CD8-positive, alpha-beta memory T cell (primary cell): ENCODE measurements around the gene CIB4. TPM values are rescaled to one million over a fixed set of nuclear protein-coding genes. Genes with fewer than 3 reads are reported as not detected.
"Not testable (repeated sequence)": the region's sequence is repeated elsewhere in the genome, so short reads cannot be mapped to it uniquely, and the experiment has no call there.

Source experiments
- CTCF ChIA-PET: fragments of 350-600 bp; sonication (Branson Sonifier 250); formaldehyde crosslinking; loops from one replicate; lab custom pipeline; 2021; ENCODE audit warnings: antibody characterized with exemption; lab: Charles Lee
- POLR2A ChIA-PET: fragments of 350-600 bp; sonication (Branson Sonifier 250); formaldehyde crosslinking; loops from one replicate; lab custom pipeline; 2021; ENCODE audit warnings: antibody characterized with exemption; lab: Charles Lee
- DNase-seq, 5 donors: peaks; one replicate each; pipeline versions ENCODE4 v3.0.0 to v3.0.0-alpha.2; 2020 to 2022; ENCODE audit warnings: mixed read lengths in 1 of 5
- H3K27ac ChIP-seq: one replicate; pipeline ENCODE4 v1.7.0; 2013; ENCODE audit warnings: low read depth, mild to moderate bottlenecking, low read length, moderate library complexity
- H3K27me3 ChIP-seq: 2 replicates; pipeline ENCODE4 v1.7.0; 2013; ENCODE audit warnings: low read length, mild to moderate bottlenecking; ENCODE audit not compliant: insufficient read depth, poor library complexity, severe bottlenecking
- H3K36me3 ChIP-seq: 2 replicates; pipeline ENCODE4 v1.7.0; 2013; ENCODE audit warnings: mild to moderate bottlenecking, low read length, moderate library complexity; ENCODE audit not compliant: insufficient read depth
- H3K4me1 ChIP-seq: 2 replicates; pipeline ENCODE4 v1.7.0; 2013; ENCODE audit warnings: mild to moderate bottlenecking, low read length, moderate library complexity; ENCODE audit not compliant: insufficient read depth
- H3K4me3 ChIP-seq: 2 replicates; pipeline ENCODE4 v1.7.0; 2013; ENCODE audit warnings: mild to moderate bottlenecking, low read length
- H3K9me3 ChIP-seq: 2 replicates; pipeline ENCODE4 v1.7.0; 2013; ENCODE audit warnings: mild to moderate bottlenecking, low read length
- H3K27ac Mint-ChIP-seq, 8 donors: one replicate each; pipeline ENCODE4 v1.8.0; 2020 to 2021; ENCODE audit warnings: mixed read lengths in 8 of 8, mild to moderate bottlenecking in 6 of 8, inconsistent platforms in 3 of 8, moderate library complexity in 3 of 8
- H3K27me3 Mint-ChIP-seq, 2 donors: one replicate each; pipeline ENCODE4 v1.8.0; 2020 to 2021; ENCODE audit warnings: mixed read lengths in 2 of 2, mild to moderate bottlenecking in 1 of 2, moderate library complexity in 1 of 2
- H3K36me3 Mint-ChIP-seq, 3 donors: one replicate each; pipeline ENCODE4 v1.8.0; 2020 to 2021; ENCODE audit warnings: mixed read lengths in 3 of 3, inconsistent platforms in 1 of 3, mild to moderate bottlenecking in 1 of 3
- H3K4me1 Mint-ChIP-seq, 3 donors: one replicate each; pipeline ENCODE4 v1.8.0; 2020 to 2021; ENCODE audit warnings: mixed read lengths in 3 of 3, inconsistent platforms in 1 of 3, mild to moderate bottlenecking in 1 of 3
- H3K4me3 Mint-ChIP-seq, 7 donors: one replicate each; pipeline ENCODE4 v1.8.0; 2020 to 2021; ENCODE audit warnings: mixed read lengths in 7 of 7, mild to moderate bottlenecking in 6 of 7, moderate library complexity in 4 of 7, inconsistent platforms in 2 of 7
- H3K9me3 Mint-ChIP-seq, 5 donors: one replicate each; pipeline ENCODE4 v1.8.0; 2020 to 2022; ENCODE audit warnings: mixed read lengths in 5 of 5, mild to moderate bottlenecking in 3 of 5, moderate library complexity in 2 of 5, inconsistent platforms in 1 of 5
- polyA plus RNA-seq: library from polyadenylated mRNA; unstranded; fragments of 300-500 nt; fragmentation: Illumina TruSeq; gene quantifications from one replicate; pipeline ENCODE4 v1.2.3, GENCODE V29; 2021
- total RNA-seq, 2 experiments: library from RNA; stranded (reverse); gene quantifications; one replicate each; pipeline ENCODE4 v1.2.3, GENCODE V29; 2021

CIB4 gene
- total and polyA plus RNA-seq, 3 experiments from 2014 or later = not detected

DNA sequence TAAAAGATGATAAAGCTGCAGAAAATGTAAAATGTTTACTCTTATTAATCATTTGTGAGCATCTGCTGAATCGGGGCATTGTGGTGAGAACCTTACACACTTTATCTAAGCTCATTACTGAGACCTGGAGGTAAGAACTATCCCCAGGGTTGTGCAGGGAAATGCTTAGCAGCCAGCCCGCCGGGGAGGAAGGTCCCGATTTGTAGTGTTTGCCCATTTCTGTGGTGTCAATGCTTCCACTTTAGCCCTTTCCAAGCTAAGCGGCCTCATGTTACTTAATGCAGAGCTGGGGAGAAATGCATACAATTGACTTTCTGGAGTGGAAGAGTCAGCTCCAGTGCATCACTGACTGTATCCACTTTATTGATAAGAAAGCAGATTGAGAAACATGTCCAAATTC is 30.5 kb upstream of the CIB4 start:
- H3K36me3 ChIP-seq = no peaks in the 10 kb centered on the region
- H3K27ac ChIP-seq = no peak overlapping the region
- peaks cover 0 to 4% (median 0%) of the 10 kb centered on the region in 5 donors for H3K9me3 Mint-ChIP-seq
- H3K27me3 ChIP-seq = no peaks in the 10 kb centered on the region
- H3K4me1 Mint-ChIP-seq = no peaks in the 10 kb centered on the region
- peaks cover 0 to 4% (median 0%) of the 10 kb centered on the region in 3 donors for H3K36me3 Mint-ChIP-seq
- no peaks in the 10 kb centered on the region for H3K9me3 ChIP-seq
- no peak overlapping the region for H3K27ac Mint-ChIP-seq
- H3K4me1 ChIP-seq = no peaks in the 10 kb centered on the region
- peaks cover 20 to 65% of the 10 kb centered on the region in 2 donors for H3K27me3 Mint-ChIP-seq
- CTCF ChIA-PET = no interaction called here
- no peak overlapping the region for H3K4me3 ChIP-seq
- no peak overlapping the region for H3K4me3 Mint-ChIP-seq
- POLR2A ChIA-PET = no interaction called here
- DNase-seq = no peak

DNA sequence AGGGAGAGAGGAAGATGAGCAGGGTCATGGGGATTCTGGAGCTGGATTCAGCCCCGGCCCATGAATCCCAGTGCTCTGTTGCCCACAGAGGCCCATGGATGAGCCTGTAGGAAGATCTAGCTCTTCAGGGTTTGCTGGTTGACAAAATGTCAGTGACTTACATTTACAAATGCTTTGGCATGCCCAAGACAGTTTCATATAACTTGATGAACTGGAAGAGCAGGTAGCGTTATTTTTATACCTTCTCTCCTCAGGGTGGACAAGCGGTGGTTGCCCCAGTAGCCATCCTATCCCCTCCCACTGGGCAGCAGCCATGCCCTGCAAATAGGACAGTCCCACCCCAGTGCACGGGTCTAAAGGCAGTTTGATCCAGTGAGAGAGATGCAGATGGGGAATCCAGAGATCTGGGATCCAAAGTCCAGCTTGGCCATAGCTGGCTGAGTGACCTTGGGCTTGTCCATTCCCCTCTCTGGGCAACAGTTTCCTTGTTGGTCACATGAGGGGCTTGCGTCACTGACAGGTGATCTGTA is 29.8 kb upstream of the CIB4 start:
- ChIA-PET POLR2A (no interaction called here), CTCF (no interaction called here)
- Mint-ChIP-seq H3K27me3 (peaks cover 22 to 65% of the 10 kb centered on the region in 2 donors), H3K36me3 (peaks cover 0 to 7% (median 0%) of the 10 kb centered on the region in 3 donors), H3K9me3 (peaks cover 0 to 4% (median 0%) of the 10 kb centered on the region in 5 donors), H3K27ac (no peak overlapping the region), H3K4me3 (no peak overlapping the region), H3K4me1 (no peaks in the 10 kb centered on the region)
- Histone ChIP-seq H3K9me3 (no peaks in the 10 kb centered on the region), H3K4me3 (no peak overlapping the region), H3K27me3 (no peaks in the 10 kb centered on the region), H3K36me3 (no peaks in the 10 kb centered on the region), H3K4me1 (no peaks in the 10 kb centered on the region), H3K27ac (no peak overlapping the region)
- no peak for DNase-seq

DNA sequence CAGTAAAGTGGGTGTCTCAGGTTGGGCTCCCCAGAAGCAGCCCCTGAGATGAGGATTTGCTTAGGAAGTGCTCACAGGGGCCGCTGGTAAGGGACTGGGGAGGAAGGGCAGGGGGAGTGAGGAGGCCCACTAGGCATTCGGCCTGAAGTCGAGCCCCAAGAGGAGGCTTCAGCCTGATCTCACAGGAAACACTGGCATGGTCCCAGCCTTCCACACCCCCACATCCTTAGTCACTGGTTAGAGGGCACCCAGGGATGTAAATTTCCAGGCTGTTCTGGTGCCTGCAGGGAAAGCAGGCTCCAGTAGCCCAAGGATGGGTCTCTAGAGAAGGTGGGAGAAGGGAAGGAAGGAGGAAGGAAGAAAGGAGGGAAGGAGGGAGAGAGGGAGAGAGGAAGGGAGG is 29.0 kb upstream of the CIB4 start:
- no peaks in the 10 kb centered on the region for H3K4me1 Mint-ChIP-seq
- ChIA-PET POLR2A (no interaction called here), CTCF (no interaction called here)
- Histone ChIP-seq H3K27ac (no peak overlapping the region), H3K4me3 (no peak overlapping the region), H3K4me1 (no peaks in the 10 kb centered on the region), H3K27me3 (no peaks in the 10 kb centered on the region), H3K9me3 (no peaks in the 10 kb centered on the region), H3K36me3 (no peaks in the 10 kb centered on the region)
- peaks cover 0 to 6% (median 1%) of the 10 kb centered on the region in 5 donors for H3K9me3 Mint-ChIP-seq
- no peak overlapping the region for H3K4me3 Mint-ChIP-seq
- H3K27ac Mint-ChIP-seq = no peak overlapping the region
- DNase-seq = no peak
- peaks cover 22 to 69% of the 10 kb centered on the region in 2 donors for H3K27me3 Mint-ChIP-seq
- H3K36me3 Mint-ChIP-seq = peaks cover 0 to 7% (median 0%) of the 10 kb centered on the region in 3 donors

DNA sequence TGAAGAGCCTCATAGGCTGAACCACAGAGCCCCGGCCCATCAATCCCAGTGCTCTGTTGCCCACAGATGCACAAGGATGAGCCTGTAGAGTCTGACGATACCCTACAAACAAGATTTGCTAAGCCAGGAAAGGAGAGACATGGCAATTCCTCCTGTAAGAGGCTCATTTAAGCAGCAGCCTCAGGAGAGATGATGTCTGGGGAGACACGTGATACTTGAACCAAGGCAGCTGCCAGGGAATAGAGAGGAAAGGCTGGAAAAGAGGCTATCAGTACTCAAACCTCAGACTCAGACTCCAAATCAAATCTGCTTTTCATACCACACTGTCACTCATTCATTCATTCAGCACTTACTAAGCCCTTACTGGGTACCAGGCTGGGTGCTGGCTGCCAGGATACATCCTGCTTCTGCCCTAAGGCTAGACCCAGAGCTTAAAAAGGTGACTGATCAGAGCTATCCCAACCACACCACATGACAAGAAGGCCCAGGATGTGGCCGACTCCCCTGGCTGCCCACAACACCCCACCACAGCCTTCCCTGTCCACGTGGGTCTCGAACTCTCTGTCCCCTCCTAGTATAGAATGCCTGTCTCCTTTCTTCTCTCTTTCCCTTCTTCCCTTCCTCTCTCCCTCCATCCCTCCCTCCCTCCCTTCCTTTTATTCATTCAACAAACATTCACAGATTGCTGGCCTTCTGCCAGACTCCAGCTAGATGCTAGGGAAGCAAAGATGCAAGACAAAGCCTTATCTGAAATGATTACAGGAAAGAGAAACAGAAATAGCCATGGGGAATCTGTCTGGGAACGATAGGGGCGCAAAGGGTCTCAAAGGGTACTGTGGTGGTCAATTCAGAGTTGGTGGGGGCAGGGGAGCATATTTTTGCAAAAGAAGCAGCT is 27.9 kb upstream of the CIB4 start:
- POLR2A ChIA-PET = no interaction called here
- H3K4me1 Mint-ChIP-seq = no peaks in the 10 kb centered on the region

DNA sequence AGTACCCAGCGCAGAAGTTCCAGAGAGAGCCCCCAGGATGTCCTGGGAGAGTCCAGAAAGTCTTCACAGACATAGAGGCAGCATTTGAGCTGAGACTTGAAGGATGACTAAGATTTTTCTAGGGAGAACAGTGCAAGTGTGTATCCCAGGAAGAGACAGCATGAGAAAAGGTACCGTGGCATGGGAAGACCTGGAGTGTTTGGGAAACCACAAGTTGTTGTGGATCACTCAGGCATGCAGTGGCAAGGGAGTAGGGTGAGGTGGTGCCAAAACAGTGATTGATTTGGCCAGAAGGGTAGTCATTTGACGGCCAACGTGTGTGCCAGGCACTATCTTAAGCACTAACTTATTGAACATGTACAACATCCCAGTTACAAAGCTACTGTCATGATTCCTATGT is 26.9 kb upstream of the CIB4 start:
- Histone ChIP-seq H3K4me1 (no peaks in the 10 kb centered on the region), H3K9me3 (no peaks in the 10 kb centered on the region), H3K27ac (no peak overlapping the region), H3K27me3 (no peaks in the 10 kb centered on the region), H3K4me3 (no peak overlapping the region), H3K36me3 (no peaks in the 10 kb centered on the region)
- H3K9me3 Mint-ChIP-seq = peaks cover 0 to 6% (median 2%) of the 10 kb centered on the region in 5 donors
- ChIA-PET POLR2A (no interaction called here), CTCF (no interaction called here)
- H3K4me1 Mint-ChIP-seq = no peaks in the 10 kb centered on the region
- H3K27me3 Mint-ChIP-seq = peaks cover 20 to 70% of the 10 kb centered on the region in 2 donors
- H3K27ac Mint-ChIP-seq = no peak overlapping the region
- H3K36me3 Mint-ChIP-seq = peaks cover 0 to 7% (median 0%) of the 10 kb centered on the region in 3 donors
- no peak for DNase-seq
- no peak overlapping the region for H3K4me3 Mint-ChIP-seq

More for the DNA sequence above, 27.9 kb upstream of the CIB4 start:
- Histone ChIP-seq H3K4me3 (no peak overlapping the region), H3K27ac (no peak overlapping the region), H3K4me1 (no peaks in the 10 kb centered on the region), H3K36me3 (no peaks in the 10 kb centered on the region), H3K27me3 (no peaks in the 10 kb centered on the region), H3K9me3 (no peaks in the 10 kb centered on the region)
- peaks cover 0 to 6% (median 1%) of the 10 kb centered on the region in 5 donors for H3K9me3 Mint-ChIP-seq
- H3K36me3 Mint-ChIP-seq = peaks cover 0 to 7% (median 0%) of the 10 kb centered on the region in 3 donors
- H3K4me3 Mint-ChIP-seq = no peak overlapping the region
- CTCF ChIA-PET = no interaction called here
- peaks cover 20 to 71% of the 10 kb centered on the region in 2 donors for H3K27me3 Mint-ChIP-seq
- DNase-seq = no peak
- H3K27ac Mint-ChIP-seq = no peak overlapping the region

DNA sequence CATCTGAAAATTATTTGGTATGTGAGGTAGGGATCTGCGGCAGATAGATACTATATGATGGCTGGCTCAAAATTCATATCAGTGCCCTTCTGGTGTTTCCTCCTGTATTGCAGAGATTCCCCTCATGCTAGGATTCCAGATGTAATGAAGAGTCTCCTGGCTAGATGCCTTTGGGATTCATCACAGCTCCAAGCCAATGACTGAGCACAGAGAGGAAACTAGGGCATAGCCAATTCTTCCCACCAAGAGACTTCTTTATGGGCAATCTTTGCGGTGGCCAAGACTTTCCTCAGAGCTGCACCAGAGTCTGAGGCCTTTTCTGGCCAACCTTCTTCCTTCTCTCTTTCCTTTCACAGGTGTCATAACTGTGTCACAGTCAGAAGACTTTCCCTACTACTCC is 25.5 kb upstream of the CIB4 start:
- no peak overlapping the region for H3K27ac ChIP-seq
- H3K27ac Mint-ChIP-seq = no peak overlapping the region
- H3K4me3 ChIP-seq = no peak overlapping the region
- no peaks in the 10 kb centered on the region for H3K9me3 ChIP-seq
- peaks cover 0 to 7% (median 0%) of the 10 kb centered on the region in 3 donors for H3K36me3 Mint-ChIP-seq
- peaks cover 15 to 60% of the 10 kb centered on the region in 2 donors for H3K27me3 Mint-ChIP-seq
- POLR2A ChIA-PET = no interaction called here
- no peaks in the 10 kb centered on the region for H3K4me1 Mint-ChIP-seq
- DNase-seq = no peak
- no peak overlapping the region for H3K4me3 Mint-ChIP-seq
- H3K9me3 Mint-ChIP-seq = peaks cover 0 to 6% (median 2%) of the 10 kb centered on the region in 5 donors
- H3K36me3 ChIP-seq = no peaks in the 10 kb centered on the region
- H3K27me3 ChIP-seq = no peaks in the 10 kb centered on the region
- no peaks in the 10 kb centered on the region for H3K4me1 ChIP-seq
- CTCF ChIA-PET = no interaction called here

DNA sequence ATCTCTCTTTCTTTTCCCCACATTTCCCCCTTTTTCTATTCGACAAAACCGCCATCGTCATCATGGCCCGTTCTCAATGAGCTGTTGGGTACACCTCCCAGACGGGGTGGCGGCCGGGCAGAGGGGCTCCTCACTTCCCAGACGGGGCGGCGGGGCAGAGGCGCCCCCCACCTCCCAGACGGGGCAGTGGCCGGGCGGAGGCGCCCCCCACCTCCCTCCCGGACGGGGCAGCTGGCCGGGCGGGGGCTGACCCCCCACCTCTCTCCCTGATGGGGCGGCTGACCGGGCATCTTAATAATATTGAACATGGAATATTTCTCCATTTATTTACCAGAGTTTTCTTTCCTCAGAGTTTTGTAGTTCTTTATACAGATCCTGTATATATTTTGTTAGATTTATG is 24.1 kb upstream of the CIB4 start:
- H3K4me1 ChIP-seq, H3K9me3 ChIP-seq, H3K27me3 ChIP-seq, H3K4me1 Mint-ChIP-seq, H3K27ac ChIP-seq, POLR2A ChIA-PET, H3K36me3 ChIP-seq, H3K4me3 Mint-ChIP-seq, CTCF ChIA-PET, H3K36me3 Mint-ChIP-seq, H3K27ac Mint-ChIP-seq, H3K4me3 ChIP-seq, DNase-seq: not testable (repeated sequence)
- Mint-ChIP-seq H3K9me3 (peaks cover 9 to 13% (median 10%) of the 10 kb centered on the region in 5 donors), H3K27me3 (peaks cover 13 to 51% of the 10 kb centered on the region in 2 donors)

DNA sequence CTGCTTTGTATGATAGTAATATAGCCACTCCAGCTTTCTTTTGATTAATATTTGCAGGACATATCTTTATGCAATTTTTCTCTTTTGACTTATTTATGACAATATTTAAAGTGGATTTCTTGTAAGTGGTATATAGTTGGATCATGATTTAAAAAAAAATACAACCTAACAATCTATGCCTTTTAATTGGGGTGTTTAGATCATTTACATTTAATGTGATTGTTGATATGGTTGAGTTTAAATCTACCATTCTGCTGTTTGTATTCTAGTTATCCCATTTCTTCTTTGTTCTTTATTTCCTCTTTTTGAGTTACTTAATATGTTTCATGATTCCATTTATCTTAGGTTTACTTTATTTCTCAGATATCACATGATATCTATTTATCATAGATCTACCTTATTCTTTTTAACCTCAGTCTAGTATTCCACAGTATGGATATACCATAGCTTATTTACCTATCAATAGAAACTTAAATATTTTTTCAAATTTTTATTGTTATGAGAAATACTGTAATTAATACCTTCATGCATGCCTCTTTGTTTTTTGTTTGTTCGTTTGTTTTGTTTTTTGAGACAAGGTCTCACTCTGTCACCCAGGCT is 19.3 kb upstream of the CIB4 start:
- no peaks in the 10 kb centered on the region for H3K27me3 ChIP-seq
- H3K9me3 ChIP-seq = no peaks in the 10 kb centered on the region
- no peak for DNase-seq
- no peak overlapping the region for H3K4me3 ChIP-seq
- H3K4me1 ChIP-seq = no peaks in the 10 kb centered on the region
- no peak overlapping the region for H3K27ac Mint-ChIP-seq
- ChIA-PET POLR2A (no interaction called here), CTCF (no interaction called here)
- peaks cover 14 to 27% (median 24%) of the 10 kb centered on the region in 5 donors for H3K9me3 Mint-ChIP-seq
- H3K27ac ChIP-seq = no peak overlapping the region
- no peaks in the 10 kb centered on the region for H3K36me3 ChIP-seq
- no peaks in the 10 kb centered on the region for H3K4me1 Mint-ChIP-seq
- peaks cover 0 to 11% (median 0%) of the 10 kb centered on the region in 3 donors for H3K36me3 Mint-ChIP-seq
- no peak overlapping the region for H3K4me3 Mint-ChIP-seq
- H3K27me3 Mint-ChIP-seq = peaks cover 9 to 31% of the 10 kb centered on the region in 2 donors
